ENCODE data around the gene VPS13D.

- no peak for TF ChIP-seq CTCF (conservative IDR thresholded peaks at IDR 0.05; ENCODE audit: low read depth in 2 of 2)
- no peak for TF ChIP-seq NANOG (IDR thresholded peaks at IDR 0.05; ENCODE audit: borderline replicate concordance)
- TF ChIP-seq POLR2AphosphoS5 (IDR thresholded peaks at IDR 0.05; ENCODE audit: low read depth): no peak
- TF ChIP-seq EZH2phosphoT487 (IDR thresholded peaks at IDR 0.05; ENCODE audit: unreplicated experiment): no peak
- TF ChIP-seq EZH2 (IDR thresholded peaks at IDR 0.05; ENCODE audit: low read depth, unreplicated experiment): no peak
- no peak for TF ChIP-seq ZNF331 (CRISPR knock-in tag; IDR thresholded peaks at IDR 0.05; ENCODE audit: low read depth)
- TF ChIP-seq REST (IDR thresholded peaks at IDR 0.05; ENCODE audit: unreplicated experiment): no peak
- TF ChIP-seq ETS1 (IDR thresholded peaks at IDR 0.05): no peak
- TF ChIP-seq CREB1 (CRISPR knock-in tag; IDR thresholded peaks at IDR 0.05; ENCODE audit: low read depth): no peak
- no peak for TF ChIP-seq JUNB (IDR thresholded peaks at IDR 0.05; ENCODE audit: unreplicated experiment)
- TF ChIP-seq ZNF462 (CRISPR knock-in tag; IDR thresholded peaks at IDR 0.05): no peak
These were observed 184.7 kb downstream of the VPS13D start for GRCh38 chr1:12414444-12415018.

All from GM23338 (cell line).